Uterus (tissue), 2 donors: Measurements from ENCODE around the gene ARHGAP27.

Experiments used
- CTCF ChIP-seq, 4 experiments: fragments of 200-600 bp in 2 of 4; fragments of 450-650 bp in 2 of 4; sonication (generic) in 2 of 4; IDR thresholded peaks; one replicate each; pipeline ENCODE4 v1.5.1; 2016 to 2019; ENCODE audit warnings: antibody characterized with exemption in 4 of 4, mild to moderate bottlenecking in 2 of 4, moderate library complexity in 1 of 4
- POLR2A ChIP-seq, 2 donors: fragments of 450-650 bp; IDR thresholded peaks; one replicate each; pipeline ENCODE4 v1.6.1; 2016; ENCODE audit warnings: antibody characterized with exemption in 2 of 2, mild to moderate bottlenecking in 1 of 2, moderate library complexity in 1 of 2

- no peak for TF ChIP-seq CTCF (IDR thresholded peaks at IDR 0.05)
- no peak for TF ChIP-seq POLR2A (IDR thresholded peaks at IDR 0.05)
Observed at GRCh38 chr17:45366049-45366448, 66.6 kb downstream of the ARHGAP27 start.
